K562 treated with DMSO at 1 percent for 4 hours (cell line): Measurements from ENCODE around the gene CFAP69. TPM values are rescaled to one million over a fixed set of nuclear protein-coding genes. Genes with fewer than 3 reads are reported as not detected.

ENCODE experiments used
- total RNA-seq: library from RNA; unstranded; fragments of 300-600 nt; gene quantifications from 2 replicates; pipeline ENCODE4 v1.2.3, GENCODE V29; 2022; ENCODE audit not compliant: insufficient read depth

Gene CFAP69, protein sequence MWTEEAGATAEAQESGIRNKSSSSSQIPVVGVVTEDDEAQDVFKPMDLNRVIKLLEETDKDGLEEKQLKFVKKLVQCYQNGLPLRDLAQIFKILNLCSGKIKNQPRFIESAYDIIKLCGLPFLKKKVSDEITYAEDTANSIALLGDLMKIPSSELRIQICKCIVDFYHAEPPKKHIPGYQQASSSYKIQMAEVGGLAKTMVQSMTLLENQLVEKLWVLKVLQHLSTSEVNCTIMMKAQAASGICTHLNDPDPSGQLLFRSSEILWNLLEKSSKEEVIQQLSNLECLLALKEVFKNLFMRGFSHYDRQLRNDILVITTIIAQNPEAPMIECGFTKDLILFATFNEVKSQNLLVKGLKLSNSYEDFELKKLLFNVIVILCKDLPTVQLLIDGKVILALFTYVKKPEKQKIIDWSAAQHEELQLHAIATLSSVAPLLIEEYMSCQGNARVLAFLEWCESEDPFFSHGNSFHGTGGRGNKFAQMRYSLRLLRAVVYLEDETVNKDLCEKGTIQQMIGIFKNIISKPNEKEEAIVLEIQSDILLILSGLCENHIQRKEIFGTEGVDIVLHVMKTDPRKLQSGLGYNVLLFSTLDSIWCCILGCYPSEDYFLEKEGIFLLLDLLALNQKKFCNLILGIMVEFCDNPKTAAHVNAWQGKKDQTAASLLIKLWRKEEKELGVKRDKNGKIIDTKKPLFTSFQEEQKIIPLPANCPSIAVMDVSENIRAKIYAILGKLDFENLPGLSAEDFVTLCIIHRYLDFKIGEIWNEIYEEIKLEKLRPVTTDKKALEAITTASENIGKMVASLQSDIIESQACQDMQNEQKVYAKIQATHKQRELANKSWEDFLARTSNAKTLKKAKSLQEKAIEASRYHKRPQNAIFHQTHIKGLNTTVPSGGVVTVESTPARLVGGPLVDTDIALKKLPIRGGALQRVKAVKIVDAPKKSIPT
- not detected in 2 replicates for total RNA-seq

DNA sequence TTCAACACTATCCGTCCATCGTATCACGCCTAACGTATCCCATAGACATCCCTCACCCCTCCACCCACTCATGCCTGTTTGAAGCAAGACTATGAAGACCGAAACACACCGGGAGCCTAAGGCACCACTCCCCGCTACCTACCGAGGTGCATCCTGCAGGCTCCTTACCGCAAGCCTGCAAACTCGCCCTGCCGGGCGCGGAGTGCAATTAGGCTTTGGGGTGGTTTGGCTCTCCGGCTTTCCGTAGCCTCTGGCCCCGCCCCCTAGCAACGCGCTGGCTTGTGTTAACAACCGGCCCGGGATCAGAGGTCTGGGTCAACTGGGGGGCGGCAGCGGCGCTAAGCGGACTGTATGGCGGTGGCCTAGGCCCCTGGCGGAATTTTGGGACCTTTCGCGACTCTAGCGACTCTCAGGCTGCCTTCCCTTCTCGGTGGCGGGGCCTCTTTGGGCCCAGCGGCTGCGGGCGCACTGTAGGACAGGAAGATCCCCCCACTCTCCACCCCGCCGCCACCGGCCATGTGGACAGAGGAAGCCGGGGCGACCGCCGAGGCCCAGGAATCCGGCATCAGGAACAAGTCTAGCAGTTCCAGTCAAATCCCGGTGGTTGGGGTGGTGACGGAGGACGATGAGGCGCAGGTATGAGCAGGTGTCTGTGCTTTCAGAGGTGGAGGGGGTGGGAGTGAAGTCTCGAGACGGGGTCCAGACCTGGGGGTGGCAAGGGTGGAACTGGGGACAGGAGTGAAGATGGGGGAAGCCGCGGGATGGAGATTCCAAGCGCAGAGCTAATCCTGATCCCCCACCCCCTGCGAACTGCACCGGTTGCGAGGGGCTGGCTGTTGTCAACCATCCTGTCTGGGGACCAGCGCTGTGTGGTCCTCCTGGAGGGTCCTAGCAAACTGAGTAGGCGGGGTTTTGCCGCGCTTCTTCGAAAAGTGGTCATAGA lies at the start of gene CFAP69:
Gene CFAP69, plus strand, starts transcription at position 266 of the 943 bp plus-strand sequence. Its CDS starts 251 bp downstream, at position 517.

DNA sequence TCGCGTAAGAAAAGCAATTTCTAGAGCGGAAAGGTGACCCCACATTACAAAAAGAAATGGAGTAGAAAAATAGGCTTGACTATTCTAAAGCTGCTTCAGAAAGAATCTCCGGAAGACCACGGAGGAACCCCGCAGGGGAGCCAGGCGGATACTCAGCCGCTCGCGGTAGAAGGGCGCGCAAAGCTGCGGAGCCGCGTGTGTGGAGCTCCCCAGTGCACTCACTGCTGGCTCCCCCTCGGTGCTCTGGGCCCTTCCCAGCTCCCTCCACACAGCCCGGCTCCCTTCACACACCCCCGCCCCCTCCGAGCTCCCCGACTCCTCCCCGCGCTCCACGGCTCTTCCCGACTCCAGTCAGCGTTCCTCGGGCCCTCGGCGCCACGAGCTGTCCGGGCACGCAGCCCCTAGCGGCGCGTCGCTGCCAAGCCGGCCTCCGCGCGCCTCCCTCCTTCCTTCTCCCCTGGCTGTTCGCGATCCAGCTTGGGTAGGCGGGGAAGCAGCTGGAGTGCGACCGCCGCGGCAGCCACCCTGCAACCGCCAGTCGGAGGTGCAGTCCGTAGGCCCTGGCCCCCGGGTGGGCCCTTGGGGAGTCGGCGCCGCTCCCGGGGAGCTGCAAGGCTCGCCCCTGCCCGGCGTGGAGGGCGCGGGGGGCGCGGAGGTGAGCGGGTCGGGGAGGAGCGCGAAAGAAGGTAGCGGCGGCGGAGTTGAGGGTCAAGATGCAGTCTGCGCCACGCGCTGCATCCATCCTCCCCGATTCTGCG lies 33.4 kb upstream of the CFAP69 start, which contains the start of gene STEAP2:
Gene STEAP2, plus strand, starts transcription at position 350 of the 758 bp plus-strand sequence. CDS start 13,343 bp downstream, outside the sequence.

DNA sequence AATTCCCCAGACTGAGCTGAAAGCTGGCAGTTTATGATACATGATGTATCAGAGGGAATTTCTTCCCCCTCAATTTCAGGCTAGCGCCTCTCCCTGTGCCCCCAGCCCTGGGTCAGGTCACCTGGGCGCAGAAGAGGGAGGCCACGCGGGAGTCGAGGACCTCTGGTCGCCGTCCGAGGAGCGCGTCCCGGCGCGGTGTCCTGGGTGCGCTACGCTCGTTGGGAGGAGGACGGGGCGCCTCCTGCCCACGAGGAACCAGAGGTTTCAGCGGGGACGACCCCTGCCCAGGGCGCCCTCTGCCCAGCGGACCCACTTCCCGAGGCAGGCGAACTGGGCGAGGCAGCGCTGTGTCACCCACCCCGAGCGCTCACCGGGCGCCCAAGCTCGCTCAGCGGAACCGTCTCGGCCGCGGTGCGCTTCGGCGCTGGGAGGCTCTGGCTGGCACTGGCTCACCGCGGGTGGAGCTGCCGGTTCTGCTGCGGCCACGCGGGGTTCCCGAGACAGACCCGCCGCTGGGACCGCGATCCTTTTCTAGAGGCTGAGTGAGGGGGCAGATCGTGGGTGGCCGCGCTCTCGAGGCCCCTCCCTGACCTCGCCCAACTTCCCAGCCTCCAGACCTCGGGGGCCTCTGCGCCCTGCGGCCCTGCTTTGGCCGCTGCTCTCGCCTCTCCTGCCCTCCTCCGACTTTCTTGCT lies 76.0 kb downstream of the CFAP69 start, which contains the start of gene FAM237B:
Gene FAM237B, minus strand, starts transcription at position 504 of the 694 bp plus-strand sequence. CDS start 1,556 bp downstream, outside the sequence.

DNA sequence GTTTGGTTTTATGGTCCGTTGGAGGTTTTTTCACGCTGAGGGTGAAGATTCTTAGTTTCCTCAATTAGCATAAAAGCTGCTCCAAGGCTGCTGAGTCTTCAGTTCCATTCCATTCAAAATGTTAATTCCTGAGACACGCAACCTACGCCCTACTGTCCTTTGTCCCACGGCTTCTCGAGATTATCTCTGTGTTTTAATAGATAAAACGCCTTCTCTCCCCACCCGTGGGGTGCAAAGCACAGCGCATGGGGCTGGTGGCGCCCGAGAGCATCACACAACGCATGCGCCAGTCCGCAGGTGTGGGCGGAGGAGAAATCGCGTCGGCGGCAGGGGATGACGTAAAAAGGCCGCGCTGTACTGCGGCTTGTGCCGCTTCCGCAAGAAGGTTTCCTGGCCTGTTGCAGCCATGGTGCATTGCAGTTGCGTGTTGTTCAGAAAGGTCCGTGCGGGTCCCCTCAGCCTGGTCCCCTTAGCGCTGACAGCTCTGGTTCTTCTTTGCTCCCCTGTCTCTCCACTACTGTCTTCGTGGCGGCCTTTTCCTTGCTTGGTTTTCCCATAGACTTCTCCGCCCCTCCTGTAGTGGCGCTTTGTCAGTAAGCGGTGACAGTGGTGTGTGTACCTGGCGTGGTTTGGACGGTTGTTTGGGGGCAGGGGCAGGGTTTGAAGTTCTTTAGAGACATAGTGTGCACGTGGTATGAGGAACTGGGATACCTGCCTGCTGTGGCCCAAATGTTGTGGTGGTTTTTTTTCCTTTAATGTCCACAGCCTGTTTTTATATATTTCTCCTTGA lies 101.6 kb downstream of the CFAP69 start, which contains the start of gene GTPBP10:
Gene GTPBP10, plus strand, starts transcription at position 381 of the 790 bp plus-strand sequence. Its CDS starts 26 bp downstream, at position 407.

Other genes starting within 250 kb of the CFAP69 start
- 0.76 TPM in 1 of 2 replicates, not detected in the other for gene STEAP1, start 90.7 kb upstream of the CFAP69 start, total RNA-seq
- gene STEAP2, start 33.4 kb upstream of the CFAP69 start, total RNA-seq, result not detected in 2 replicates
- gene FAM237B, start 76.1 kb downstream of the CFAP69 start, total RNA-seq, result not detected in 2 replicates
- gene GTPBP10, start 101.5 kb downstream of the CFAP69 start, total RNA-seq, result 7.8 and 11.0 TPM in 2 replicates
- 11.2 and 11.4 TPM in 2 replicates for gene CLDN12, start 158.3 kb downstream of the CFAP69 start, total RNA-seq
- gene PTTG1IP2, start 224.5 kb downstream of the CFAP69 start, total RNA-seq, result not detected in 2 replicates